GM23248 (cell line): ENCODE measurements around the gene PHLPP2.

ENCODE experiments used
- EZH2 ChIP-seq: fragments of 200-600 bp; sonication (generic); IDR thresholded peaks from 2 replicates; pipeline ENCODE4 v1.6.1; 2018; ENCODE audit warnings: antibody characterized with exemption, mild to moderate bottlenecking; ENCODE audit not compliant: insufficient read depth, poor library complexity, severe bottlenecking
- EZH2phosphoT487 ChIP-seq: fragments of 200-600 bp; sonication (generic); IDR thresholded peaks from 2 replicates; pipeline ENCODE4 v1.6.1; 2018; ENCODE audit warnings: antibody characterized with exemption, moderate library complexity, mild to moderate bottlenecking, low read depth; ENCODE audit not compliant: insufficient read depth

- no peak for TF ChIP-seq EZH2
- TF ChIP-seq EZH2phosphoT487, result no peak
Measured at GRCh38 chr16:71673582-71673973, 50.9 kb downstream of the PHLPP2 start.
